NB4 (cell line): ENCODE measurements around the gene GALNTL6.

Experiments
- POLR2A ChIP-seq: IDR thresholded peaks from 2 replicates; pipeline ENCODE4 v1.6.1; 2011; ENCODE audit warnings: mild to moderate bottlenecking; ENCODE audit not compliant: insufficient read length; ENCODE audit errors: extremely low read depth
- TF ChIP-seq, protein P1 (sequence below): IDR thresholded peaks from one replicate; pipeline ENCODE4 v1.5.1; 2012; ENCODE audit warnings: low read depth, low read length
- TF ChIP-seq, protein P2 (sequence below): IDR thresholded peaks from 2 replicates; pipeline ENCODE4 v1.6.1; 2011; ENCODE audit warnings: low read depth, low read length

DNA sequence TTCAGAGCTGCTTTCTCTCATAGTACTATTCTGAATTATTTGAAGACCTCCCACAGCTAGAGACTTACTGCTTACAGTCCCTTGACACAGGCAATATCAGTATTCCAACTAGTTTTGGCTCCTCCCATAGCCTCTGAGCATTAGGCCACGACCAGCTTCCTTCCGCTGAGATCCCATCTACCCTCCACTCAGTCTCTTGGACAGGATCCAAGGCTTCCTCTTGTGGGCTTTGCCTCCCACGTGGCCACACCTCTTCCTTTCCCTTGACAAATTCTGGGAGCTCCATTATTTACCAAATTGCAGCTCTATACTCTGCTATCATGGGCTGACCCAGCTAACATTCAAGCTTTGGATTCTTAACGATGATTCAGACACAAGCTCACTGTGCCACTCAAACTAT is 885.1 kb downstream of the GALNTL6 start:
- TF ChIP-seq, protein P1, sequence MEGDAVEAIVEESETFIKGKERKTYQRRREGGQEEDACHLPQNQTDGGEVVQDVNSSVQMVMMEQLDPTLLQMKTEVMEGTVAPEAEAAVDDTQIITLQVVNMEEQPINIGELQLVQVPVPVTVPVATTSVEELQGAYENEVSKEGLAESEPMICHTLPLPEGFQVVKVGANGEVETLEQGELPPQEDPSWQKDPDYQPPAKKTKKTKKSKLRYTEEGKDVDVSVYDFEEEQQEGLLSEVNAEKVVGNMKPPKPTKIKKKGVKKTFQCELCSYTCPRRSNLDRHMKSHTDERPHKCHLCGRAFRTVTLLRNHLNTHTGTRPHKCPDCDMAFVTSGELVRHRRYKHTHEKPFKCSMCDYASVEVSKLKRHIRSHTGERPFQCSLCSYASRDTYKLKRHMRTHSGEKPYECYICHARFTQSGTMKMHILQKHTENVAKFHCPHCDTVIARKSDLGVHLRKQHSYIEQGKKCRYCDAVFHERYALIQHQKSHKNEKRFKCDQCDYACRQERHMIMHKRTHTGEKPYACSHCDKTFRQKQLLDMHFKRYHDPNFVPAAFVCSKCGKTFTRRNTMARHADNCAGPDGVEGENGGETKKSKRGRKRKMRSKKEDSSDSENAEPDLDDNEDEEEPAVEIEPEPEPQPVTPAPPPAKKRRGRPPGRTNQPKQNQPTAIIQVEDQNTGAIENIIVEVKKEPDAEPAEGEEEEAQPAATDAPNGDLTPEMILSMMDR, result no peak
- no peak for TF ChIP-seq POLR2A
- TF ChIP-seq, protein P2, sequence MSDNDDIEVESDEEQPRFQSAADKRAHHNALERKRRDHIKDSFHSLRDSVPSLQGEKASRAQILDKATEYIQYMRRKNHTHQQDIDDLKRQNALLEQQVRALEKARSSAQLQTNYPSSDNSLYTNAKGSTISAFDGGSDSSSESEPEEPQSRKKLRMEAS, result no peak
